Cerebellar cortex (tissue), 1 donor: ENCODE data around the gene PLK5.
A peak's percentile ranks its signal among the peaks of the same experiment; 100 is the strongest.

Source experiments
- DNase-seq: peaks from one replicate; pipeline ENCODE4 v3.0.0-alpha.2; 2015; ENCODE audit warnings: low spot score

PLK5 gene

GRCh38 chr19:1577090-1577928 is 53.4 kb downstream of the PLK5 start:
- no peak for DNase-seq

GRCh38 chr19:1577929-1578618 is 54.2 kb downstream of the PLK5 start:
- DNase-seq: peak; percentile 29

- DNase-seq: no peak
Measured at GRCh38 chr19:1579222-1579621, 55.3 kb downstream of the PLK5 start.

- no peak for DNase-seq
Measured at GRCh38 chr19:1580382-1580781, 56.5 kb downstream of the PLK5 start.

GRCh38 chr19:1580957-1581356 is 57.1 kb downstream of the PLK5 start:
- no peak for DNase-seq

GRCh38 chr19:1582201-1582600 is 58.3 kb downstream of the PLK5 start:
- DNase-seq: no peak

- DNase-seq: no peak
Measured at GRCh38 chr19:1584500-1585242, 60.8 kb downstream of the PLK5 start.

- no peak for DNase-seq
Measured at GRCh38 chr19:1585243-1585580, 61.3 kb downstream of the PLK5 start.
